ENCODE results near the gene ZFX.

Gene ZFX

DNA sequence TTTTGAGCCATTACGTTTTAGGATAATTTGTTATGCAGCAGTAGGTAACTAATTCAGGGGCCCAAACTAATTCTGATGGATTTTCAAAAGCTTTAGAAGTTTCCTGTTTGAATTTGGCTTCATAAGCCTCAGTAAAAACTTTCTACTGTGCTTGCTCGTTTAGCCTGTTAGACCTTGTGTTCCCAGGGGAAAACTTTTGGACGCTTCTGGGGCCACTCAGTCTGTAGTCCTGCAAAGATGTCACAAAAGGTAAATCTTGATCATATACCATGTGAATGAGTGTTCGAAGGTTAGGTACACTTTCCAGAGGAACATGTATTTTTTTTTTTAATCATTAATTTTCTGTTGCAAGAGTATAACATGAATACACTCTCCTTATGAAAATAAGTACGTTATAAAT is 93.7 kb downstream of the ZFX start:
- FAIRE-seq = no peak

DNA sequence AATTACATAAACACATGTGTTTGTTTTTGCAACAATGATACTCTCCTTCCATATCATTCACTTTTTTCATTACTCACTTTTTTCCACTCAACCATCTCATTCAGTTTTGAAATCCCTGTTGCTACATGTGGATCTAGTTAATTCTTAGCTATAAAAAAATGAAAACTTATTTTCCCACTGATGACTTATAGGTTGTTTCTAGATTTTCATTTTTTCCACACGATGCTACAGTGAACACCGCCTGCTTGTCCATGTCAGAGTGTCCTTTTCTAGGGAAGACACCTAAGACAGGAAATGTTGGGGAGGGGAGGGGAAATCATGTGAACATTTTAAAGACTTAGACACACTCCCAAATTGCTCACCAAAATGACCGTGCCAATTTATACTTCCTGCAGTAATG is 94.2 kb downstream of the ZFX start:
- no peak for FAIRE-seq

DNA sequence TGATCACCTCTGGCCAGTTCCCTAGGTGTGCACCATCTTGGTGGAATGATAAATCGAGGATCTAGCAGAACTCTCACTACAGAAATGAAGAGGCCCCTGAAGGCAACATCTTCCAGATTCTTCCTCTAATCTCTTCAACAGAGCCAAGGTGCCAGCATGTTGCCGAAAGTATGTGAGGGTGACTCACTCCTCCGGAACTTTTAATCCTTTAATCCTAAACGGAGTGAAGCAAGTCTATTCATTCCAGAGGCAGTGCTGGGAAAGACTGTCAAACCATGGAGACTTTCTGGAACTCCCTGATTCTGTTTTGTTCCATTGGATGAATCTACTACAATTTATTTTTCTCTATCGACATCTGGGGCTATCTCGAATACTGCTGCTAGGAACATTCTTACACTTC is 95.7 kb downstream of the ZFX start:
- FAIRE-seq = no peak

DNA sequence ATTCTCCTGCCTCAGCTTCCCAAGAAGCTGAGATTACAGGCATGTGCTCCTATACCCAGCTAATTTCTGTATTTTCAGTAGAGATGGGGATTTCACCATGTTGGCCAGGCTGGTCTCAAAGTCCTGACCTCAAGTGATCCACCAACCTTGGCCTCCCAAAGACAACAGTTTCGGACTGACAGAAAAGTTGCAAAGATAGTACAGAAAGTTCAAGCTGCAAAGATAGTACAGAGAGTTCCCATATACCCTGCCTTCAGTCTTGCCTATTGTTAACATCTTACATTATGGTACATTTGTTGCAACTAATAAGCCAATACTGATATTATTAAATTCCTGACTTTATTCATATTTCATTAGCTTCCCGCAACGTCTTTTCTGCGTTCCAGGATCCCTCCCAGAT is 98.5 kb downstream of the ZFX start:
- FAIRE-seq = no peak

DNA sequence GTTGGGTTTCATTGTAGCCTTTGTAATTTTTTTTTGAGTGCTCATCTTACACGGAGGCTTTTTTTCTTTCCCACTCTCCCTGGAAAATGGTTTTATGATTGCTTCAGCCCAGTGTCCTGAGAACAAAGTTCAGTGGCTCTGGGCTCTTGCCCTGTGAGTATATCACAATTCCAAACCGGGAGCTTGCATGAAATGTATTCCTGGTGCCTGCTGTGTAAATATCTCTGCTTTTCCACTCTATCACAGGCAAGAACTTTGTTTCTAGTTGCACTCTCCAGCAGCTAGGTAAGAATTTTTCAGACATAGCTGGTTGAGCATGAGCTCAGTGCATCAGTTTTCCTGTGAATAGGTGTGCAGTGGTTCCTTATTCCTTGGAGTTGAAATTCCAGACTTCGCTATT is 103.5 kb downstream of the ZFX start:
- no peak for FAIRE-seq

DNA sequence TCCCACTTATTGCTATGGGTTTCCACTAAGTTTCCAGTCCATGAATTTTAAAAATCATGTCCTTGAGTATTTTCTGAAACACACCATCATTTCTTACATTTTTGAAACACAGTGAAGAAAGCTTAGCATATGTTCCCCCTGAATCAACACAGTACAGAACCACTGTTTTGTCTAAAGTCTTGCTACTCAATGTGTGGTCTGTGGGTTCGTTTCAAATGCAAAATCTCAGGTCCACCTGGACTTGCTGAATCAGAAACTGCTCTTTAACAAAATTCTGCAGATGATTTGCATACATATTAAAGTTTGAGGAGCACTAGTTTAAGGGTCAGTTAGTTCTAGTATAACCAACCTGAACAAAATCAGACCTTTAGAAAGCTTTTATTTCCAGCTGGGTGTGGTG is 103.9 kb downstream of the ZFX start:
- FAIRE-seq = no peak

DNA sequence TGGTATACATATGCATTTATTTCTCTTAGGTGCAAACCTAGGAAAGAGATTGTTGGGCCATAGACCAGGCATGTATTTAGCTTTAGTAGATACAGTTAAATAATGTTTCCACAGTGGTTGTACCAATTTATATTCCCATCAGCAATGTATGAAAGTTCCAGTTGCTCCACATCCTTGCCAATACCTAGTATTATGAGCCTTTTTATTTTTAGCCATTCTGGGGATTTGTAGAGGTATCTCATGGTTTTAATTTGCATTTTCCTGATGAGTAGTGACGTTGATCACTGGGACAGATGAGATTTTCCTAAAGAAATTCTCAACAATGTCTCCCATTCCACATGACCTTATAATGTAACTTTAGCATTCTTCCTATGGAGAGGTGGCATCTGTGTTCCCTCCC is 107.5 kb downstream of the ZFX start:
- no peak for FAIRE-seq

DNA sequence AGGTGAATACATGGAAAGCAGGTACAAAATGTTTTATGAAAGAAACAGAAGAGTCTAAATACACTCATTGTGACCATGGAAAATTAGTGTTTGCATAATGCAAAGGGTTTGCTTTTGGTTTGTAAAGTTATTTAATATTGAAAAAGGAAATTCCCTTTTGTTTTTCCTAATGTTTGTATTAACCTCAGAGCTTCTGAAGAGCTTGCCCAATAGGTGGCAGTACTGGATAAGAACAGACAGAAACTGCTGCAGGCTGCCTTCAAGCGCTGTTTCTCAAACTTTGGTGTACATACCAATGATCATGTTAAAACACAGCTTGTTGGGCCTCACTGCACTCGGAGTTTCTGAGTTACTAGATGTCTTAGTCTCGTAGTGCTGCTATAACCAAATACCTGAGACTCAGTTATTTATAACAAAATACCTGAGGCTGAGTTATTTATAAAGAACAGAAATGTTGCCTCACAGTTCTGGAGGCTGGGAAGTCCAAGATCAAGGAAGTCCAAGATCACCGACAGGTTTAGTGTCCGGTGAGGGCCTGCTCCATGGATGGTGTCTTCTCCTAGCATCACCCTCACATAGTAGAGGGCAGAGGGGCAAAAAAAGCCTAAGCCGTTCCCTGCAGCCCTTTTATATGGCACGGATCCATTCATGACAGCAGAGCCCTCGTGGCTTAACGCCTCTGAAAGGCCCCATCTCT is 110.2 kb downstream of the ZFX start:
- FAIRE-seq = peak; percentile 87

DNA sequence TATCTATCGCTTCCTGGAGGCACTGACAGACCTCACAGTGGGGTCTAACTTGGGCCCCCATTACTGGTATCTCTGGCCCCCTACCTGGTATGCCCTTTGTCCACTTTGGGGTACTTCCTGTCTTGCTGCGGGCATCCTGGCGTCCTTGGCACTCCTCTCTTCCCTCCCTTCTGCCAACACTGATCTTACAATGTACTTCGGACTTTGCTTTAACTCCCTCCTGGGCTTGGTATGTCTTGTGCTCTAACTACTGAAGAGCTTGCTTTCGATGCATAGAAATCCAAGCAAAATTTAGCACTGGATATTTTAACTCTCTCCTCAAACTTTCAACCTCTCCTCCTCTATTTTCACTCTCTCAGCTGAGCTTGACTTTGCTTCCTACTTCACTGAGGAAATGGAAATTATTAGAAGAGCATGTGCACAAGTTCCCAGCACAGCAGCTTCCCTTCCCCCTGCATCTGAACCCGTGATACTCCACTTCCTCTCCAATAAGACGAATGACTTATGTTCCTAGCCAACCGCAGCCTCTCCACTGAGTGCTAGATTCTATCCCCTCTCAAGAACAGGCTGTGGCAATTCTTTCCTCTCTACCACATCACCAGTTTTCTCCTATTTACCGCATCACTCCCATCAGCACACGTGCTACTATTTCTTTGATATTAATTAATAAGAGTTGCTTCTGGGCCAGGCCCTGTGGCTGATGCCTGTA is 111.5 kb downstream of the ZFX start:
- FAIRE-seq = no peak

DNA sequence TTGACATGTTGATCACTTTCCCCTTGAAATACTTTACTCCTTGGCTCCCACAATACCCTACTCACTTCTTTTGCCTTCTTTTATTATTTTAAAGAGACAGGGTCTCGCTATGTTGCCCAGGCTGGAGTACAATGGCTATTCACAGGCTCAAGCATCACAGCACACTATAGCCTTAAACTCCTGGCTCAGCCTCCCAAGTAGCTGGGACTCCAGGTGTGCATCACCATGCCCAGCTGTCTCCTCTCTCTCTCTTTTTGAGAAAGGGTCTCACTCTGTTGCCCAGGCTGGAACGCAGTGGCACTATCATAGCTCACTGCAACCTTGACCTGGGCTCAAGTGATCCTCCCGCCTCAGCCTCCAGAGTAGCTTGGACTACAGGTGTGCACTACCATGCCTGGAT is 112.8 kb downstream of the ZFX start:
- no peak for FAIRE-seq

DNA sequence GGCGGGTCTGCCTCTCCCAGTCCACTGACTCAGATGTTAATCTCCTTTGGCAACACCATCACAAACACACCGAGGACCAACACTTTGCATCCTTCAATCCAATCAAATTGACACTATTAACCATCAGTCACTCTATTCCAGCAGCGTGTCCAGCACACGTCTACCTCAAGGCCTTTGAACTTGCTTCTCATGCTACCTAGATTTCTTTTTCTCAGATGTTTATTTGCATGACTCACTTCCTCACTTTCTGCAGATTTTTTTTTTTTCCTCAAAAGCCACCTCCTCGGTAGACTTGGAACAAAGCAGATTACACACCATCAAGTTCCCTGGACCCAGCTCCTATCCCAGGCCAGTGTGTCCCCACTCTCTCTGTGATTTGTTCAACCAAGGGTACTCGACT is 114.9 kb downstream of the ZFX start:
- no peak for FAIRE-seq
